Calu3 (cell line): ENCODE results near the gene PGA4. TPM values are rescaled to one million over a fixed set of nuclear protein-coding genes. Genes with fewer than 3 reads are reported as not detected.
A peak's percentile ranks its signal among the peaks of the same experiment; 100 is the strongest.
"Not testable (repeated sequence)": the region's sequence is repeated elsewhere in the genome, so short reads cannot be mapped to it uniquely, and the experiment has no call there.

Experiments
- Bru-seq: library from RNA; stranded (reverse); fragments of 400-500 nt; gene quantifications from one replicate; lab custom pipeline; 2021; lab: Mats Ljungman, UMichigan
- BruChase-seq, 2 experiments: library from RNA; stranded (reverse); fragments of 400-500 nt; gene quantifications; one replicate each; lab custom pipeline; 2021; lab: Mats Ljungman, UMichigan
- BruUV-seq: library from RNA; stranded (reverse); fragments of 400-500 nt; replicated peaks from 2 replicates; lab custom pipeline; 2021; lab: Mats Ljungman, UMichigan
- CTCF ChIA-PET: fragments of 300-600 bp; sonication (Branson Sonifier 250); formaldehyde crosslinking; loops from one replicate; lab custom pipeline; 2022; ENCODE audit warnings: antibody characterized with exemption; lab: Charles Lee
- DNase-seq: peaks from one replicate; pipeline ENCODE4 v3.0.0; 2022
- H3K27ac Mint-ChIP-seq: one replicate; pipeline ENCODE4 v1.8.0; 2022; ENCODE audit warnings: mixed read lengths; ENCODE audit not compliant: unreplicated experiment
- H3K27me3 Mint-ChIP-seq: one replicate; pipeline ENCODE4 v1.8.0; 2022; ENCODE audit warnings: mixed read lengths; ENCODE audit not compliant: unreplicated experiment
- H3K36me3 Mint-ChIP-seq: one replicate; pipeline ENCODE4 v1.8.0; 2022; ENCODE audit warnings: mild to moderate bottlenecking, moderate library complexity, mixed read lengths; ENCODE audit not compliant: insufficient read depth, unreplicated experiment
- H3K4me1 Mint-ChIP-seq: one replicate; pipeline ENCODE4 v1.8.0; 2022; ENCODE audit warnings: mild to moderate bottlenecking, low read depth, mixed read lengths; ENCODE audit not compliant: unreplicated experiment
- H3K4me3 Mint-ChIP-seq: one replicate; pipeline ENCODE4 v1.8.0; 2022; ENCODE audit warnings: mild to moderate bottlenecking, low read depth, moderate library complexity, mixed read lengths; ENCODE audit not compliant: unreplicated experiment
- H3K9me3 Mint-ChIP-seq: one replicate; pipeline ENCODE4 v1.8.0; 2022; ENCODE audit warnings: low read depth, mixed read lengths; ENCODE audit not compliant: unreplicated experiment
- intact Hi-C: fragments of 100-400 bp; cut with micrococcal nuclease; formaldehyde crosslinking; loops from one replicate; pipeline ENCODE4 v1.10.0; 2022; ENCODE audit not compliant: unreplicated experiment
- long read RNA-seq: library from polyadenylated mRNA; stranded (forward); transcript quantifications from one replicate; pipeline ENCODE4 v2.0.0, GENCODE V29; 2022
- total RNA-seq: library from RNA; stranded (reverse); gene quantifications from 2 replicates; pipeline ENCODE4 v1.2.3, GENCODE V29; 2022
- TF ChIP-seq, protein P1 (sequence below): fragments of 200-600 bp; IDR thresholded peaks from one replicate; pipeline ENCODE4 v1.8.0; 2022; ENCODE audit warnings: antibody characterized with exemption; ENCODE audit not compliant: unreplicated experiment

The PGA4 gene
- total RNA-seq (not detected in 2 replicates), Bru-seq, nascent RNA (not detected), BruChase-seq, experiment 1, labeled RNA remaining after a 6-hour chase (not detected), BruChase-seq, experiment 2, labeled RNA remaining after a 2-hour chase (not detected)
- long read RNA-seq, result 0 reads

DNA sequence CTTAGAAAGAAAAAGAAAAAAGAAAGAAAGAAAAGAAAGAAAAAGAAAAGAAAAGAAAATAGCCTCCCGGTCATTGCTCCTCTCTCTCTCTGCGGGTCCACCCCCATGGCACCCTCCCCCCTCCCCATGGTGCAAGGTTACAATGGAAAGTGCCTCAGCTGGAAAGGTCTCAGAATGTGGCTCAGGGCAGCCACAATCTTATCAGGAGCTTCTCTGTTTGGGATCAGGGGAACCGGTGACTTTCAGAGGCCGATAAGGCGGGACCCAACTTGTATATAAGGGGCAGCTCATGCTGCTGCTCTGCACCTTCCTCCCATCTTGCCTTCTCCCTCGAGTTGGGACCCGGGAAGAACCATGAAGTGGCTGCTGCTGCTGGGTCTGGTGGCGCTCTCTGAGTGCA lies at the start of gene PGA4:
Gene PGA4 (plus strand): TSS at position 301 of the 400 bp plus-strand sequence. CDS start 54 bp downstream, at position 355.
- intact Hi-C loops, H3K4me1 Mint-ChIP-seq, BruUV-seq: not testable (repeated sequence)

DNA sequence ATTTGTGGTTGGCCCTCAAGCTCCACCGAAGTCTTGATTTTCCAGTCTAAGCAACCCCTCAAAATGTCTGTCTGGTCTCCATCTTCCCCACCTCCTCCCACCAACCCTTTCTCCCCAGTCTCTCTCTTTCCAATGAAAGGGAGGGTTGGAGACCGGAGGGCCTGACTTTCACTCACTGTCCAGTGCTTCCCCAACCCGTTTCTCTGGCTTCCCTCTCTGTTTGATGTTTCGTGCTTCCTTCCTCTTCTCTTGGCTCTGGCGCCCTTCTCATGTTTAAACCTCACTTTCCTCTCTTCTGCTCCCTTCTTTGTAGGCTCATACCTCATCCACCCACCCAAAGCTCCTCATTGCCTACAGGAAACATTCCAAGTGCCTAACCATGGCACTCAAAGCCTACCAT lies 49.8 kb upstream of the PGA4 start:
- no peak for DNase-seq
- H3K27me3 Mint-ChIP-seq, result peaks cover 55% of the 10 kb centered on the region
- intact Hi-C loops, result loop anchor here (5.0 kb wide), 1 partner anchor 340 kb away; no protein-coding TSS in a partner anchor
- H3K9me3 Mint-ChIP-seq, result peaks cover 3% of the 10 kb centered on the region
- H3K4me1 Mint-ChIP-seq, result peaks cover 16% of the 10 kb centered on the region
- no peak overlapping the region for H3K27ac Mint-ChIP-seq
- TF ChIP-seq, protein P1, sequence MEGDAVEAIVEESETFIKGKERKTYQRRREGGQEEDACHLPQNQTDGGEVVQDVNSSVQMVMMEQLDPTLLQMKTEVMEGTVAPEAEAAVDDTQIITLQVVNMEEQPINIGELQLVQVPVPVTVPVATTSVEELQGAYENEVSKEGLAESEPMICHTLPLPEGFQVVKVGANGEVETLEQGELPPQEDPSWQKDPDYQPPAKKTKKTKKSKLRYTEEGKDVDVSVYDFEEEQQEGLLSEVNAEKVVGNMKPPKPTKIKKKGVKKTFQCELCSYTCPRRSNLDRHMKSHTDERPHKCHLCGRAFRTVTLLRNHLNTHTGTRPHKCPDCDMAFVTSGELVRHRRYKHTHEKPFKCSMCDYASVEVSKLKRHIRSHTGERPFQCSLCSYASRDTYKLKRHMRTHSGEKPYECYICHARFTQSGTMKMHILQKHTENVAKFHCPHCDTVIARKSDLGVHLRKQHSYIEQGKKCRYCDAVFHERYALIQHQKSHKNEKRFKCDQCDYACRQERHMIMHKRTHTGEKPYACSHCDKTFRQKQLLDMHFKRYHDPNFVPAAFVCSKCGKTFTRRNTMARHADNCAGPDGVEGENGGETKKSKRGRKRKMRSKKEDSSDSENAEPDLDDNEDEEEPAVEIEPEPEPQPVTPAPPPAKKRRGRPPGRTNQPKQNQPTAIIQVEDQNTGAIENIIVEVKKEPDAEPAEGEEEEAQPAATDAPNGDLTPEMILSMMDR, result no peak
- BruUV-seq, result no TSS peak
- H3K4me3 Mint-ChIP-seq, result no peak overlapping the region
- CTCF ChIA-PET, result no interaction called here
- no peaks in the 10 kb centered on the region for H3K36me3 Mint-ChIP-seq

More for the DNA sequence above, at the start of gene PGA4:
- DNase-seq, H3K9me3 Mint-ChIP-seq, H3K4me3 Mint-ChIP-seq, H3K36me3 Mint-ChIP-seq, CTCF ChIA-PET, H3K27ac Mint-ChIP-seq: not testable (repeated sequence)
- peaks cover 12% of the 10 kb centered on the region for H3K27me3 Mint-ChIP-seq

DNA sequence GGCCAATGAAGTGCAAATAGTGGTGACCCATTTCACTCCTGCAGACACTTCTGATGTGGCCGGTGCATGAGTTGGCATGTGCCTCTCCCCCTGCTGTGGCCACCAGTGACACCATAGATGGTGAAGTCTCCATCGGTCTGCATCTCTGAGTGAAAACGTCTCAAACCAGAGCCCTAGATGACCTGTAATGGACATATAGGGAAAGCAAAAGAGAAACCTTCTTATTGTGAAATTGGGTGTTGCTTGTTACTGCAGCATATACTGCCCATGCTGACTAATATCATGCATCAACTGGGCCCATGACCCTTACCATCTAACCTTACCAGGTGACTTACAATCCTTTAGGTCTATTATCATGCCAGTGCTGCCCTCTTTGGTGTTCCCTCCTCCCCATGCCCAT lies 49.3 kb upstream of the PGA4 start:
- BruUV-seq, result no TSS peak
- no peaks in the 10 kb centered on the region for H3K36me3 Mint-ChIP-seq
- H3K4me1 Mint-ChIP-seq, result peaks cover 16% of the 10 kb centered on the region
- intact Hi-C loops, result loop anchor here (1.0 to 5.0 kb wide), 3 partner anchors 43 to 341 kb away; no protein-coding TSS in a partner anchor
- peaks cover 3% of the 10 kb centered on the region for H3K9me3 Mint-ChIP-seq
- CTCF ChIA-PET, result no interaction called here
- H3K4me3 Mint-ChIP-seq, result no peak overlapping the region
- TF ChIP-seq, protein P1, result no peak
- H3K27ac Mint-ChIP-seq, result no peak overlapping the region
- H3K27me3 Mint-ChIP-seq, result peaks cover 55% of the 10 kb centered on the region
- no peak for DNase-seq

DNA sequence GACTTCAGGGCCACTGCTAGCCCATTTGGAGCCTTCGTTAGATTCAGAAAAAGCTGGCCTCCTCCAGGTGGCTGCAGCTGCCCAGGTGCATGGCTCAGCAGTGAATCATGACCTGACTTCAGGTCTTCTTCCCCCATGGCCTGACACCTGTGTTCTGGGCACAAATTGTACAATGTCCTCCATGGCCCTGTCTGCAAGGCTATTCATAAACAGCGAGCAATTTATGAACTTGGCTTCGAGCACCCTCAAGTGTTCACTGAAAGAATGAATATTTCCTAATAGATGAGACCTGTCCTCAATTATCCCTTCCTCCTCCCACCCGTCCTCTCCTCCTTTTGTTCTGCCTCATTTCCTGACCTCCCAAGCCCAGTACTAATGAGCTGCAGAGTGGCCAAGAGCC lies 48.7 kb upstream of the PGA4 start:
- DNase-seq, result peak; percentile 36
- CTCF ChIA-PET, result interaction anchor here (1.0 kb wide), 1 partner anchor 203 kb away, joined by 5 read pairs; no protein-coding TSS in a partner anchor
- Mint-ChIP-seq H3K36me3 (no peaks in the 10 kb centered on the region), H3K4me1 (peaks cover 16% of the 10 kb centered on the region), H3K27me3 (peaks cover 55% of the 10 kb centered on the region), H3K27ac (no peak overlapping the region), H3K4me3 (no peak overlapping the region), H3K9me3 (peaks cover 3% of the 10 kb centered on the region)
- TF ChIP-seq, protein P1, result no peak
- intact Hi-C loops, result loop anchor here (1.0 to 5.0 kb wide), 3 partner anchors 43 to 341 kb away; no protein-coding TSS in a partner anchor
- no TSS peak for BruUV-seq

DNA sequence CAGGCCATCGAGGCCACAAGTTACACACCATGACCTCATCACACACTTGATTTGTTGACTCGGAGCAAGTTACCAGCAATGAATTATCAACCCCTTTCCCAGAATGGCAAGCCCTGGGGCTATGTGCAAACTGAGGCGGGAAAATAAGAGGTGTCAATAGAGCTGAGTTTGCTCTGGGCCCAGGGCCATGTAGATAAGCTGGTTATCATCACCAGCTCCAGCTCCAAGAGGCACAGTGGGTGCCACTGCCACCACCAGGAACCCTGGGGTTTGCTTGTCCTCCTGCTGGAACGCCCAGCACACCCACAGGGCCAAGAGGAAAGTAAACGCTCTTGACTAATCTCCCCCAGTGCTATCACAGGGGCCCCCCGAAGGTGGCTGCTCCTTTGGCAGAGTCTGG lies 47.9 kb upstream of the PGA4 start:
- Mint-ChIP-seq H3K27me3 (peaks cover 59% of the 10 kb centered on the region), H3K27ac (no peak overlapping the region), H3K36me3 (no peaks in the 10 kb centered on the region), H3K4me1 (peaks cover 16% of the 10 kb centered on the region), H3K4me3 (no peak overlapping the region), H3K9me3 (peaks cover 3% of the 10 kb centered on the region)
- TF ChIP-seq, protein P1, result no peak
- no TSS peak for BruUV-seq
- DNase-seq, result no peak
- CTCF ChIA-PET, result interaction anchor here (1.0 kb wide), 1 partner anchor 204 kb away, joined by 5 read pairs; no protein-coding TSS in a partner anchor
- intact Hi-C loops, result loop anchor here (5.0 kb wide), 1 partner anchor 342 kb away; no protein-coding TSS in a partner anchor
